Measurements from ENCODE around the gene KIRREL3.

The KIRREL3 gene

GRCh38 chr11:126511475-126512115, 489.0 kb downstream of the KIRREL3 start:
- DNase-seq (ENCODE audit: low read depth), result no peak

DNA sequence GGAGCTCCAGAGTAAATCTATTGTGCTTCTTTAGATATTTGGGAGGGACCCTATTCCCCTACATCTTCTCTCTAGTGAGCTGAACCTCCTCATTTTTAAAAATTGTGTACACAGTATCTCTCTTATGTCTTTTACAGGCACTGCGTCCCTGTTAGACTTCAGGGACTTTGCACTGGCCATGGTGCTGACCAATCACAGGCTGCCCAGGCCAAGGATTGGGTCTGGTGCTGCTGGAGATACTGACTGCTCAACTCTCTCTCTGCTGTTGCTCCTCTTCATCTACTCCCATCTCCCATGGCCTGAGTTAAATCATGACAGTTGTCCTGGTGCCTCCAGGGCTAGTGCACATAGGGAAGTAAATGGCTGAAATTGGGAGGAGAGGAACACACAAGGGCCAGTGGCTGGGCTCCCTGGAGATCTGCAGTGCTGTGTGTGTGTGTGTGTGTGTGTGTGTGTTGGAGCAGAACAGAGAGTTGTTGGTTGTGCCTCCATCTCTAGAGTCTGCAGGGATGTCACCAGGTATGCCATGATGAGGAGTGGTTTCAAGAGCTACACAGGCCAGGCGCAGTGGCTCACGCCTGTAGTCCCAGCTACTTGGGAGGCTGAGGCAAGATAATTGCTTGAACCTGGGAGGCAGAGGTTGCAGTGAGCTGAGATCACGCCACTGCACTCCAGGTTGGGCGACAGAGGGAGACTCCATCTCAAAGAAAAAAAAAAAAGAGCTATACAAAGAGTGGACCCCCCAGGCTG, 489.8 kb downstream of the KIRREL3 start:
- no peak for DNase-seq (ENCODE audit: low read depth)

GRCh38 chr11:126507646-126508045, 492.9 kb downstream of the KIRREL3 start:
- DNase-seq (ENCODE audit: low read depth), result no peak

- DNase-seq (ENCODE audit: low read depth), result no peak
These were observed 493.8 kb downstream of the KIRREL3 start for GRCh38 chr11:126506789-126507188.

GRCh38 chr11:126502982-126503381, 497.6 kb downstream of the KIRREL3 start:
- DNase-seq (ENCODE audit: low read depth), result no peak

GRCh38 chr11:126502159-126502558, 498.4 kb downstream of the KIRREL3 start:
- no peak for DNase-seq (ENCODE audit: low read depth)

- no peak for DNase-seq (ENCODE audit: low read depth)
These were observed 498.9 kb downstream of the KIRREL3 start for GRCh38 chr11:126501641-126502040.

DNA sequence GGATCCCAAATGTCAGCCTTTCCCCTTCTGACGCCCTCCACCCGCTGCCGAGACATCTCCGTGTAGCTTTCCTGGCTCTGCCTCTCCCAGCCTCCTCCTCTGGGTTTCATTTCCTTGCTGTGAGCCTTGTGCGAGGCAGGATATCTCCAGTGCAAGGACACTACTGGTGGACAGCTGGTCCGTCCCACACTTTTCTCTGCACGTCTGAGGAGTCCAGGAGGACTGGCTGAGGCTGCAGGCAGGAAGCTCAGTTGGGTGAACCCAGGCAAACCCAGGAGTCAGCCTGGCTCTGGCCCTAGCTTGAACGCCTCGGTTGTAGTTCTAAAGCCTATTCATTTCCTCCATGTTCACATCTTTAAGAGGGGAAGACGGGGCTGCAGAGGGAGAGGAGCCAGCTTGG, 499.6 kb downstream of the KIRREL3 start:
- DNase-seq (ENCODE audit: low read depth), result no peak

- no peak for DNase-seq (ENCODE audit: low read depth)
These were observed 501.3 kb downstream of the KIRREL3 start for GRCh38 chr11:126499131-126499752.

DNA sequence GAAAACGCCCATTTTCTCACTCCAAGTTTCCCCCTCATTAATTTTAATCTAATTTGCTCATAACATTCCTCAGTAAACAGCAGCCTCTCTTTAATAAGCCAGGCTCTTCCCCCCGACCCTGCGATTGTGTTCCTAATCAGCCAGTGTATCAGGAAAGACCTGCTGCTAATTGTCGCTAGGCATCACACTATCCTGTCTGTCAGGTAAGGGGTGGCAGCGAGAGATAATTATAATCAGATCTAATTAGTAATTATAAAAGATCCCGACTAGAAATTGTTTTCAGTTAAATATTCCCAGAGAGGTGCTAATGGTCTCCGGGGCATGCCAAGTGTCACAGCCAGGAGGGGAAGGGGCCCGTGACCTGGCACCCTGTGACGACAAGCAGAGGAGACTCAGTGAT, 502.3 kb downstream of the KIRREL3 start:
- no peak for DNase-seq (ENCODE audit: low read depth)

GRCh38 chr11:126497581-126498122, 502.9 kb downstream of the KIRREL3 start:
- no peak for DNase-seq (ENCODE audit: low read depth)

GRCh38 chr11:126496576-126497337, 503.8 kb downstream of the KIRREL3 start:
- DNase-seq (ENCODE audit: low read depth), result no peak

GRCh38 chr11:126495281-126496220, 505.0 kb downstream of the KIRREL3 start:
- no peak for DNase-seq (ENCODE audit: low read depth)

GRCh38 chr11:126494831-126495230, 505.7 kb downstream of the KIRREL3 start:
- no peak for DNase-seq (ENCODE audit: low read depth)

DNA sequence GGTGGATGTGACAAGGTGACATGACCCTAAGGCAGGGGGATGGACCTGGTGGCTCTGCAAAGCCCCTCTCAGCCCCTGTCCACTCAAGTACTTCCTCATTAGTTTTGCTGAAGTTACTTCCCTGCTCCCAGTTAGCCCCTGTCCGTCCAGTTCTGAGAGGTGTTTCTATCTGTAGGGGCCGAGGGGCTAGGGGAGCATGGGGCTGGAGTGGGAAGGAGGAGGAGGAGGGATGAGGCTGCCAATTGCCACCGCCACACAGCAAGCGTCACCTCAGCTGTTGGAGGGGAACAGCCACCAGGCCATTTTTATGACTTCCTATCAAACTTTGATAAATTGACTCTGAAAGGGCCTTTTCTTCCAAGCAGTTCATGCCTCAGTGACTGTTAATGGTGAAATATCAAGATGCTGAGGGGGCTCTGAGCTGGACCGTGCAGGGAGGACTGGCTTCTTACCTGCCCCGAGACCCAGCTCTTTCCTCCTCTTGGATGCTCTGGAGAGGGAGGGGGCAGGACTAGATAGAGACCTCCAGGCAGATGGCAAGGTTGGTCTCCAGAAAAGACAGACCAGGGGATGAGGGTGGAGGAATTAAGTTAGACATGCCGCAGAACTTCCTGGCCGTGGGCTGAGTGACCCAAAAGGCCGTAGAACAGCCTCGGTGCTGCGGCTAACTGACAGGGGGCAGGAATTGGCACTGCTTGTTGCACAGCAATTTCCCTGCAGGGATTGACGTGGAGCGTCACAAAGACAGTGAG, 508.1 kb downstream of the KIRREL3 start:
- no peak for DNase-seq (ENCODE audit: low read depth)

- DNase-seq (ENCODE audit: low read depth), result no peak
These were observed 509.5 kb downstream of the KIRREL3 start for GRCh38 chr11:126491092-126491491.

GRCh38 chr11:126489836-126490660, 510.5 kb downstream of the KIRREL3 start:
- no peak for DNase-seq (ENCODE audit: low read depth)

- no peak for DNase-seq (ENCODE audit: low read depth)
These were observed 511.8 kb downstream of the KIRREL3 start for GRCh38 chr11:126488591-126489370.

- no peak for DNase-seq (ENCODE audit: low read depth)
These were observed 512.9 kb downstream of the KIRREL3 start for GRCh38 chr11:126487711-126488110.
